Stomach (tissue), 4 donors: ENCODE measurements around the gene IQGAP2.

ENCODE experiments used
- POLR2A ChIP-seq, 4 donors: fragments of 450-650 bp; IDR thresholded peaks; one replicate each; pipeline ENCODE4 v1.6.1; 2016; ENCODE audit warnings: antibody characterized with exemption in 4 of 4, control low read depth in 2 of 4, mild to moderate bottlenecking in 1 of 4, moderate library complexity in 1 of 4
- TF ChIP-seq, protein P1 (sequence below), 7 experiments: fragments of 450-650 bp in 4 of 7; fragments of 200-600 bp in 3 of 7; sonication (generic) in 3 of 7; IDR thresholded peaks; one replicate each; pipeline ENCODE4 v1.5.1; 2016 to 2019; ENCODE audit warnings: antibody characterized with exemption in 7 of 7, control low read depth in 2 of 7, mild to moderate bottlenecking in 1 of 7

DNA sequence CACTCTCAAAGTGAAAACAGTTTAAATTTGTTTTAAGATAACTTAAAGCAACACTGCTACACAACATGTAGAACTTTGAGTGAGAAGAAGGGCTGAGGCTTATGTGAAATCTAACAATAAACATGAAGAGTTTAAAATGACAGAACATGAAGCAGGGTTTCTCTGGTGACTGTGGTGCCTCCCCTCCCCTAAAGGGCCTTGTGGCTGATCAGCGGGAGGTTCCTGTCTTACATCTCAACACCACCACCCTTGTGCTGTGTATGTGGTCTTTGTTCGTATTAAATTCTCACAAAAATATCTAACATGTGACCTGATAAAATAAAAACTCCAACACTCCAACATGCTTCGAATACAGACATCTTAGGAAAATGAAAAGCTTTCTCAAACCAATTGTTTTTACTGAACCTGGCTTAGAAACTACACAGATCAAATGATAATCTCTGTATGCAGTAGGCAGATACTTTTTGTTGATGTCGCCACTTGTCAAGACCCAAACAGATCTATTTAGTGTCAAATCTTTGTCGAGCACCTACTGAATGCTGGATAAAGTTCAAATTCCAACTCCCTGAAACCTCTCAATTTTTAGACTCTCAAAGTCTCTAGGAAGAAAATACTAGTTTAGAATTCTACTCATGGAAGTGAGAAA, 9.9 kb upstream of the IQGAP2 start:
- TF ChIP-seq, protein P1, sequence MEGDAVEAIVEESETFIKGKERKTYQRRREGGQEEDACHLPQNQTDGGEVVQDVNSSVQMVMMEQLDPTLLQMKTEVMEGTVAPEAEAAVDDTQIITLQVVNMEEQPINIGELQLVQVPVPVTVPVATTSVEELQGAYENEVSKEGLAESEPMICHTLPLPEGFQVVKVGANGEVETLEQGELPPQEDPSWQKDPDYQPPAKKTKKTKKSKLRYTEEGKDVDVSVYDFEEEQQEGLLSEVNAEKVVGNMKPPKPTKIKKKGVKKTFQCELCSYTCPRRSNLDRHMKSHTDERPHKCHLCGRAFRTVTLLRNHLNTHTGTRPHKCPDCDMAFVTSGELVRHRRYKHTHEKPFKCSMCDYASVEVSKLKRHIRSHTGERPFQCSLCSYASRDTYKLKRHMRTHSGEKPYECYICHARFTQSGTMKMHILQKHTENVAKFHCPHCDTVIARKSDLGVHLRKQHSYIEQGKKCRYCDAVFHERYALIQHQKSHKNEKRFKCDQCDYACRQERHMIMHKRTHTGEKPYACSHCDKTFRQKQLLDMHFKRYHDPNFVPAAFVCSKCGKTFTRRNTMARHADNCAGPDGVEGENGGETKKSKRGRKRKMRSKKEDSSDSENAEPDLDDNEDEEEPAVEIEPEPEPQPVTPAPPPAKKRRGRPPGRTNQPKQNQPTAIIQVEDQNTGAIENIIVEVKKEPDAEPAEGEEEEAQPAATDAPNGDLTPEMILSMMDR (IDR thresholded peaks at IDR 0.05): no peak
- no peak for TF ChIP-seq POLR2A (IDR thresholded peaks at IDR 0.05)
